ENCODE data around the gene LRP11. TPM values are rescaled to one million over a fixed set of nuclear protein-coding genes. Genes with fewer than 3 reads are reported as not detected.
"Not testable (repeated sequence)": the region's sequence is repeated elsewhere in the genome, so short reads cannot be mapped to it uniquely, and the experiment has no call there.

Gene LRP11
- total and polyA plus RNA-seq, 9 donors = 16.0 to 29.5 (median 23.1) TPM

GRCh38 chr6:149851461-149852110 lies 12.6 kb downstream of the LRP11 start:
- no peak overlapping the region for H3K27ac ChIP-seq (ENCODE audit: low read length)
- peaks cover 14% of the 10 kb centered on the region for H3K36me3 ChIP-seq (ENCODE audit: control insufficient read depth, insufficient read depth, low read length)
- no peak overlapping the region for H3K4me3 ChIP-seq (ENCODE audit: low read length)
- H3K9me3 ChIP-seq (replicated peaks; ENCODE audit: control insufficient read depth, low read depth, low read length) = no peaks in the 10 kb centered on the region
- DNase-seq = no peak
- peaks cover 3% of the 10 kb centered on the region for H3K27me3 ChIP-seq (ENCODE audit: control insufficient read depth, insufficient read depth, low read length)
- H3K4me1 ChIP-seq (ENCODE audit: control insufficient read depth, insufficient read depth, low read length) = peaks cover 7% of the 10 kb centered on the region
- WGBS (ENCODE audit: insufficient coverage) = no CpG with 5 or more reads among the region's 5 CpGs

GRCh38 chr6:149848343-149848742 lies 15.8 kb downstream of the LRP11 start:
- not testable (repeated sequence) for H3K27me3 ChIP-seq (ENCODE audit: control insufficient read depth, insufficient read depth, low read length); DNase-seq; H3K27ac ChIP-seq (ENCODE audit: low read length); H3K9me3 ChIP-seq (replicated peaks; ENCODE audit: control insufficient read depth, low read depth, low read length); H3K4me3 ChIP-seq (ENCODE audit: low read length)
- Histone ChIP-seq H3K4me1 (ENCODE audit: control insufficient read depth, insufficient read depth, low read length) (peaks cover 13% of the 10 kb centered on the region), H3K36me3 (ENCODE audit: control insufficient read depth, insufficient read depth, low read length) (peaks cover 20% of the 10 kb centered on the region)
- no CpG with 5 or more reads among the region's 4 CpGs for WGBS (ENCODE audit: insufficient coverage)

GRCh38 chr6:149847939-149848267 lies 16.3 kb downstream of the LRP11 start:
- Histone ChIP-seq H3K27me3 (ENCODE audit: control insufficient read depth, insufficient read depth, low read length) (peaks cover 3% of the 10 kb centered on the region), H3K4me1 (ENCODE audit: control insufficient read depth, insufficient read depth, low read length) (peaks cover 13% of the 10 kb centered on the region), H3K9me3 (replicated peaks; ENCODE audit: control insufficient read depth, low read depth, low read length) (no peaks in the 10 kb centered on the region), H3K27ac (ENCODE audit: low read length) (no peak overlapping the region), H3K36me3 (ENCODE audit: control insufficient read depth, insufficient read depth, low read length) (peaks cover 21% of the 10 kb centered on the region), H3K4me3 (ENCODE audit: low read length) (no peak overlapping the region)
- WGBS (ENCODE audit: insufficient coverage) = 100% methylated on average over 1 of the region's 4 CpGs
- no peak for DNase-seq

GRCh38 chr6:149846321-149846720 lies 17.8 kb downstream of the LRP11 start:
- H3K9me3 ChIP-seq (replicated peaks; ENCODE audit: control insufficient read depth, low read depth, low read length) = no peaks in the 10 kb centered on the region
- DNase-seq = peak; percentile 76
- WGBS (ENCODE audit: insufficient coverage) = 53% methylated on average over 5 of the region's 7 CpGs
- no peak overlapping the region for H3K4me3 ChIP-seq (ENCODE audit: low read length)
- peaks cover 21% of the 10 kb centered on the region for H3K36me3 ChIP-seq (ENCODE audit: control insufficient read depth, insufficient read depth, low read length)
- H3K4me1 ChIP-seq (ENCODE audit: control insufficient read depth, insufficient read depth, low read length) = peaks cover 13% of the 10 kb centered on the region
- no peak overlapping the region for H3K27ac ChIP-seq (ENCODE audit: low read length)
- H3K27me3 ChIP-seq (ENCODE audit: control insufficient read depth, insufficient read depth, low read length) = peaks cover 3% of the 10 kb centered on the region

- Histone ChIP-seq H3K4me3 (ENCODE audit: low read length) (no peak overlapping the region), H3K36me3 (ENCODE audit: control insufficient read depth, insufficient read depth, low read length) (peaks cover 23% of the 10 kb centered on the region), H3K9me3 (replicated peaks; ENCODE audit: control insufficient read depth, low read depth, low read length) (no peaks in the 10 kb centered on the region), H3K27ac (ENCODE audit: low read length) (no peak overlapping the region), H3K4me1 (ENCODE audit: control insufficient read depth, insufficient read depth, low read length) (peaks cover 17% of the 10 kb centered on the region), H3K27me3 (ENCODE audit: control insufficient read depth, insufficient read depth, low read length) (peaks cover 3% of the 10 kb centered on the region)
- no peak for DNase-seq
- 75% methylated on average over 2 of the region's 3 CpGs for WGBS (ENCODE audit: insufficient coverage)
Measured at GRCh38 chr6:149845549-149845948, 18.6 kb downstream of the LRP11 start.

- no peak for DNase-seq
- no peak overlapping the region for H3K4me3 ChIP-seq (ENCODE audit: low read length)
- no CpG with 5 or more reads among the region's 2 CpGs for WGBS (ENCODE audit: insufficient coverage)
Measured at GRCh38 chr6:149844480-149844879, 19.7 kb downstream of the LRP11 start.

GRCh38 chr6:149844036-149844435 lies 20.1 kb downstream of the LRP11 start:
- H3K36me3 ChIP-seq (ENCODE audit: control insufficient read depth, insufficient read depth, low read length) = peaks cover 20% of the 10 kb centered on the region
- WGBS (ENCODE audit: insufficient coverage) = no CpG with 5 or more reads among the region's 4 CpGs
- not testable (repeated sequence) for DNase-seq; H3K27ac ChIP-seq (ENCODE audit: low read length); H3K4me3 ChIP-seq (ENCODE audit: low read length); H3K27me3 ChIP-seq (ENCODE audit: control insufficient read depth, insufficient read depth, low read length); H3K9me3 ChIP-seq (replicated peaks; ENCODE audit: control insufficient read depth, low read depth, low read length)
- peaks cover 20% of the 10 kb centered on the region for H3K4me1 ChIP-seq (ENCODE audit: control insufficient read depth, insufficient read depth, low read length)

More at GRCh38 chr6:149844480-149844879, 19.7 kb downstream of the LRP11 start:
- Histone ChIP-seq H3K27ac (ENCODE audit: low read length) (no peak overlapping the region), H3K9me3 (replicated peaks; ENCODE audit: control insufficient read depth, low read depth, low read length) (no peaks in the 10 kb centered on the region), H3K36me3 (ENCODE audit: control insufficient read depth, insufficient read depth, low read length) (peaks cover 18% of the 10 kb centered on the region), H3K27me3 (ENCODE audit: control insufficient read depth, insufficient read depth, low read length) (no peaks in the 10 kb centered on the region), H3K4me1 (ENCODE audit: control insufficient read depth, insufficient read depth, low read length) (peaks cover 20% of the 10 kb centered on the region)

- peaks cover 20% of the 10 kb centered on the region for H3K4me1 ChIP-seq (ENCODE audit: control insufficient read depth, insufficient read depth, low read length)
- WGBS (ENCODE audit: insufficient coverage) = 84% methylated on average over 10 of the region's 10 CpGs
- no peak overlapping the region for H3K27ac ChIP-seq (ENCODE audit: low read length)
- DNase-seq = no peak
- H3K36me3 ChIP-seq (ENCODE audit: control insufficient read depth, insufficient read depth, low read length) = peaks cover 20% of the 10 kb centered on the region
- no peaks in the 10 kb centered on the region for H3K27me3 ChIP-seq (ENCODE audit: control insufficient read depth, insufficient read depth, low read length)
- no peaks in the 10 kb centered on the region for H3K9me3 ChIP-seq (replicated peaks; ENCODE audit: control insufficient read depth, low read depth, low read length)
- no peak overlapping the region for H3K4me3 ChIP-seq (ENCODE audit: low read length)
Measured at GRCh38 chr6:149843051-149843633, 21.0 kb downstream of the LRP11 start.

- 93% methylated on average over 6 of the region's 7 CpGs for WGBS (ENCODE audit: insufficient coverage)
- Histone ChIP-seq H3K9me3 (replicated peaks; ENCODE audit: control insufficient read depth, low read depth, low read length) (no peaks in the 10 kb centered on the region), H3K4me1 (ENCODE audit: control insufficient read depth, insufficient read depth, low read length) (peaks cover 18% of the 10 kb centered on the region), H3K27ac (ENCODE audit: low read length) (no peak overlapping the region), H3K4me3 (ENCODE audit: low read length) (no peak overlapping the region), H3K27me3 (ENCODE audit: control insufficient read depth, insufficient read depth, low read length) (no peaks in the 10 kb centered on the region), H3K36me3 (ENCODE audit: control insufficient read depth, insufficient read depth, low read length) (peaks cover 25% of the 10 kb centered on the region)
- no peak for DNase-seq
Measured at GRCh38 chr6:149842331-149842730, 21.8 kb downstream of the LRP11 start.

- H3K27ac ChIP-seq (ENCODE audit: low read length) = peak overlapping the region; percentile 1
- DNase-seq = peak; percentile 89
- H3K27me3 ChIP-seq (ENCODE audit: control insufficient read depth, insufficient read depth, low read length) = no peaks in the 10 kb centered on the region
- H3K36me3 ChIP-seq (ENCODE audit: control insufficient read depth, insufficient read depth, low read length) = peaks cover 28% of the 10 kb centered on the region
- 24% methylated on average over 4 of the region's 8 CpGs for WGBS (ENCODE audit: insufficient coverage)
- peaks cover 6% of the 10 kb centered on the region for H3K4me1 ChIP-seq (ENCODE audit: control insufficient read depth, insufficient read depth, low read length)
- no peaks in the 10 kb centered on the region for H3K9me3 ChIP-seq (replicated peaks; ENCODE audit: control insufficient read depth, low read depth, low read length)
- no peak overlapping the region for H3K4me3 ChIP-seq (ENCODE audit: low read length)
Measured at GRCh38 chr6:149840345-149841075, 23.6 kb downstream of the LRP11 start.
